Prostate gland (tissue), 2 donors: ENCODE data around the gene CDC6. TPM values are rescaled to one million over a fixed set of nuclear protein-coding genes. Genes with fewer than 3 reads are reported as not detected.

Source experiments
- DNase-seq: peaks from one replicate; pipeline ENCODE4 v3.0.0-alpha.2; 2019; ENCODE audit warnings: low spot score
- H3K27ac ChIP-seq, 2 donors: fragments of 200-600 bp; sonication (generic); 2 replicates each; pipeline ENCODE4 v1.5.1; 2017 to 2019
- H3K27me3 ChIP-seq: fragments of 200-600 bp; sonication (generic); replicated peaks from 2 replicates; pipeline ENCODE4 v1.5.1; 2019; ENCODE audit not compliant: insufficient read depth
- H3K36me3 ChIP-seq, 2 donors: fragments of 200-600 bp; sonication (generic); 1 replicate in 1 of 2; 2 replicates in 1 of 2; pipeline versions ENCODE4 v1.5.1 to v1.8.1; 2017 to 2019
- H3K4me1 ChIP-seq: fragments of 200-600 bp; sonication (generic); replicated peaks from 2 replicates; pipeline ENCODE4 v1.5.1; 2019
- H3K4me3 ChIP-seq, 2 donors: fragments of 200-600 bp; sonication (generic); 2 replicates each; pipeline ENCODE4 v1.5.1; 2017 to 2019
- H3K9me3 ChIP-seq: fragments of 200-600 bp; sonication (generic); 2 replicates; pipeline ENCODE4 v1.5.1; 2017
- CTCF ChIP-seq, 4 experiments: fragments of 200-600 bp in 2 of 4; fragments of 450-650 bp in 2 of 4; sonication (generic) in 2 of 4; IDR thresholded peaks; 1 replicate in 3 of 4; 2 replicates in 1 of 4; pipeline ENCODE4 v1.5.1; 2016 to 2019; ENCODE audit warnings: antibody characterized with exemption in 4 of 4, mild to moderate bottlenecking in 2 of 4, moderate library complexity in 2 of 4
- POLR2A ChIP-seq: fragments of 450-650 bp; IDR thresholded peaks from one replicate; pipeline ENCODE4 v1.6.1; 2016; ENCODE audit warnings: antibody characterized with exemption, mild to moderate bottlenecking
- POLR2AphosphoS5 ChIP-seq: sonication (generic); formaldehyde crosslinking; IDR thresholded peaks from one replicate; pipeline ENCODE4 v1.6.1; 2017; ENCODE audit warnings: antibody characterized with exemption
- WGBS: methylation state at CpG from one replicate; pipeline ENCODE4 v1.1.5; 2018; 5-methylcytosine and 5-hydroxymethylcytosine counted together
- intact Hi-C: fragments of 100-400 bp; cut with DNase I; formaldehyde crosslinking; loops from one replicate; pipeline ENCODE4 v1.14.2; 2022
- total RNA-seq, 2 donors: library from RNA; depleted of rRNA; stranded (reverse); fragments of >200 nt; gene quantifications; one replicate each; pipeline ENCODE4 v1.1.0, GENCODE V29; 2016

CDC6 gene
- total RNA-seq, 2 donors from 2014 or later: 2.1 to 10.3 TPM

DNA sequence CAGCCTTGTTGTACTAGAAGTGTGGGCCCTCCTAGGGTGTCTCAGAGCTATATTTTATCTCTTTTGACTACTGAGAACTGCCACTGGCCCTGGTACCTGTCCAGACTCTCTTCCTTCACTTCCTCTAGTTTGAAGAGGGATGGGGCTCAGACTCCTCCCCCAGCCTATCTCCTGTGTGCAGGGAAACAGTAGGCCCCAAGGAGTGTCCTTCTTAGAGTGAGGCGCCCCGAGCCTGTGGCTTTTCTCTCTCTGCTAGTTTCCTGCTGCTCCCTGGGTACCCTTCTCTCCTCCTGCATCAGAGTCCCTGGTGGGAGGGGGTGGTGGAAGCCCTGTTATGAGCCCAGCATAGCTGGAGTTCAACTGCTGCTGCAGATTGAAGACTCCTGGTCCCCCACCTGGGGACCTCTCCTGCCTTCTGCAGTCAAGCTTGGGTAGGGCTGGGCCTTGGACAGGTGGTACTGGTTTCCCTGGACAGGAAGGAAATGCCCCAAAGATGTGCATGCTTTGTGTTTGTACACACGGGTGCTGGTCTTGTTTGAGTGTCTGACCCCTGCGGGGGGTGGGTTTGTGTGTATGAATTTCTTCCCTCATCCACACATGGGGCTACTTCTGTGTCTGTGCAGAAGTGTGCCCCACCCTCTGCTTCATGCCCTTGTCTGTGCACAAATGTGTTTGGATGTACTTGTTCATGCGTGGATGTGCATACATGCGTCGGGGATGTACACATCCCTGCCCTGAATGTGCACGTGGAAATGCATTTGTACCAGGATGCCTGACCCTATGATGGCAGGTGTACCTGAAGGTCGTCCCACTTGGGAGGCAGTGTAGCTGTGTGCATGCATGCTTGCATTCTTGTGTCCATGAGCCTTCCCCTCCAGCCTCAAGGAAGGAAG is 28.2 kb downstream of the CDC6 start:
- H3K4me3 ChIP-seq: peak overlapping the region in 1 of 2 donors; percentile 98

GRCh38 chr17:40316571-40317344 is 29.1 kb downstream of the CDC6 start:
- peaks cover 36% of the 10 kb centered on the region for H3K4me1 ChIP-seq
- H3K9me3 ChIP-seq: no peaks in the 10 kb centered on the region
- WGBS: 7% methylated on average over 32 of the region's 38 CpGs
- H3K27me3 ChIP-seq: no peaks in the 10 kb centered on the region
- peak; percentile 56 for DNase-seq
- H3K4me3 ChIP-seq: peak overlapping the region; percentile 6 to 98
- TF ChIP-seq CTCF (IDR thresholded peaks at IDR 0.05): peak in 1 of 4 experiments; percentile 11
- peak; percentile 30 for TF ChIP-seq POLR2AphosphoS5
- no peak for TF ChIP-seq POLR2A
- peak overlapping the region; percentile 82 to 83 for H3K27ac ChIP-seq
- no peaks in the 10 kb centered on the region for H3K36me3 ChIP-seq
- intact Hi-C loops: loop anchor here (10.0 kb wide), 1 partner anchor 98 kb away; the partner anchor contains the start of gene TOP2A

More for the DNA sequence above, 28.2 kb downstream of the CDC6 start:
- no peak for DNase-seq
- Histone ChIP-seq H3K27me3 (no peaks in the 10 kb centered on the region), H3K4me1 (peaks cover 31% of the 10 kb centered on the region), H3K36me3 (no peaks in the 10 kb centered on the region), H3K9me3 (no peaks in the 10 kb centered on the region), H3K27ac (peak overlapping the region; percentile 82 to 83)
- TF ChIP-seq POLR2A: no peak
- no peak for TF ChIP-seq POLR2AphosphoS5
- TF ChIP-seq CTCF (IDR thresholded peaks at IDR 0.05): no peak
- intact Hi-C loops: loop anchor here (10.0 kb wide), 1 partner anchor 99 kb away; the partner anchor contains the start of gene TOP2A
- 49% methylated on average over 9 of the region's 9 CpGs for WGBS

DNA sequence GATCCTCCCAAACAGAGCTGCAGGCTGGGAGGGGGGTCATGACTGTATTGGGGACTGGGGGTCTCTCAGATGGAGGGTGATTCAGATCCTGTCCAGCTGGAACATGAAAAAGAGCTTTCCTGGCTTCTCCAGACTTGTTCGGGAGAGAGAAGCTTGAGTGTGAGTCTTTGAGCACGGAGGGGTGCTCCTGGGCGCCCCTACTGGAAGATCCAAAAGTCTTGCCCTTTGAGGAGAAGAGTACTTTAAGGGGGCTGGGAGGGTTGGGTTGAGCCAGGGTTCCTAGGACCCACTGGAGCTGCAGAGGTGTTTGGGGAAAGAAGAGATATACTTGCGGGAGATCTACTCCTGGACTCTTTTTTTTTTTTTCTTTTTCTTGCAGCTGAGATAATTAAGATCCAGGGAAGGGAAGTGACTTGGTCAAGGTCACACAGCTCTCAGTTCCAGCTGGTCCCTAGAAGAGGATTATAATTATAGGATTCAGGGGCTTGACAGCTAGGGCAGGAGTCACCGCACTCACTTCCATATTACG is 29.7 kb downstream of the CDC6 start:
- H3K27ac ChIP-seq: peak overlapping the region; percentile 82 to 83
- DNase-seq: no peak
- intact Hi-C loops: loop anchor here (10.0 kb wide), 1 partner anchor 97 kb away; the partner anchor contains the start of gene TOP2A
- peaks cover 41% of the 10 kb centered on the region for H3K4me1 ChIP-seq
- no peaks in the 10 kb centered on the region for H3K36me3 ChIP-seq
- no peaks in the 10 kb centered on the region for H3K27me3 ChIP-seq
- no peaks in the 10 kb centered on the region for H3K9me3 ChIP-seq
- peak overlapping the region; percentile 89 to 98 for H3K4me3 ChIP-seq
- 13% methylated on average over 6 of the region's 6 CpGs for WGBS
- TF ChIP-seq CTCF (IDR thresholded peaks at IDR 0.05) (peak in 2 of 4 experiments; percentile 27 to 29), POLR2A (no peak)

DNA sequence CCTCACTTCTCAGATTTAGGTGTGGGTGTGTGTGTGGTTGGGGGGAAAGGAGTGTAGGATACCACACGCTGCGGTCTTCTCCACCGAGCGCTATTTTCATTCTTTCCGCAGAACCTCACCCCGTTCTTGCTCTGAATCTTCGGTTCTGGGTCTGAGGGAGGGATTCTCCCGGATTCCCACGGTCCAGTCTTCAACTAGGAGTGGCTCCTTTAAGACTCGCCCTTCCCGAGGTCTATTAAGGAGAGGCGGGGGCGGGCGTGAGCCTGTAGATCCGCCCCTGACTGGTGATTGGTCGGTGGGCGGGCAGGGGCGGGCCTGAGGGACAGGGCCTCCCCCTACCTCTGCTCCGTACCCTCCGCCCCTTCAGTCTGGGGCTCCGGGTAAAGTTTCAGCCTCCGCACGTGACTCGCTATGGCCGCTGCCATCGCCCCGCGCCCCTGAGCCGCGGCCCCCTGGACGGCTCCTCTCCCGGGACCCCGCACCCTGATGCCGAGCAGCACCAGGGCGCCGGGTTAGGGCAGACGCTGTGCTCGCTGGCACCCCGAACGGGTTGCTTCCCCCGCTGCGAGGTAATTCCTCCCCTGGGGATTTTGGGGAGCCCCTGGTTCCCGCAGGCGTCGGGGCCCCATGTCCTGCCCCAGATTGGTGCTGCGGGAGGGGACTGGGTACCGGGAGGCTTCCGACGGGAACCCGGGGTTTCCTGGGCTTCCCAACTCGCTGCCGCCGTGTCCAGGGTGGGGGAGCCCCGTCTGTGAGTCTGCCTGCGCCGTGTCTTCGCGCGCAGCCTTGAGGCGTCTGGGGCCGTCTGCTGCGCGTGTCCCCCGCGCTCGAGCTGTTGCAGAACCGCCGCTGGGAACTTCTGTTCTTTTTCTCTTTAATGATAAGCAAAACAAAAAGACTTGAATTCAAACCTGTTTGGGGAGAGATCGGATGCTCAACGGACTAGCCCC is 30.5 kb downstream of the CDC6 start:
- peak; percentile 98 for DNase-seq
- H3K27ac ChIP-seq: peak overlapping the region; percentile 82 to 83
- no peaks in the 10 kb centered on the region for H3K36me3 ChIP-seq
- H3K27me3 ChIP-seq: no peaks in the 10 kb centered on the region
- H3K9me3 ChIP-seq: no peaks in the 10 kb centered on the region
- peaks cover 41% of the 10 kb centered on the region for H3K4me1 ChIP-seq
- peak overlapping the region; percentile 89 to 98 for H3K4me3 ChIP-seq
- intact Hi-C loops: loop anchor here (10.0 kb wide), 1 partner anchor 97 kb away; the partner anchor contains the start of gene TOP2A
- under 1% methylated on average over 49 of the region's 70 CpGs for WGBS
- TF ChIP-seq POLR2AphosphoS5 (peak; percentile 97), CTCF (IDR thresholded peaks at IDR 0.05) (peak in 1 of 4 experiments; percentile 9), POLR2A (peak; percentile 83)
